Esophagus squamous epithelium (tissue), 5 donors: ENCODE results near the gene NCEH1. TPM values are rescaled to one million over a fixed set of nuclear protein-coding genes. Genes with fewer than 3 reads are reported as not detected.

Source experiments
- DNase-seq: peaks from one replicate; lab custom pipeline; 2025; lab: John Stamatoyannopoulos, UW
- H3K27ac ChIP-seq, 4 donors: fragments of 200-600 bp; sonication (generic); one replicate each; pipeline ENCODE4 v1.5.1; 2016 to 2019; ENCODE audit warnings: mild to moderate bottlenecking in 1 of 4
- H3K27me3 ChIP-seq, 4 donors: fragments of 200-600 bp; sonication (generic); 1 replicate in 3 of 4; 2 replicates in 1 of 4; pipeline versions ENCODE4 v1.5.1 to v1.6.0; 2017 to 2021; ENCODE audit warnings: antibody characterized with exemption in 1 of 4
- H3K36me3 ChIP-seq, 3 donors: fragments of 200-600 bp; sonication (generic); one replicate each; pipeline ENCODE4 v1.5.1; 2016 to 2019
- H3K4me1 ChIP-seq, 3 donors: fragments of 200-600 bp; sonication (generic); one replicate each; pipeline ENCODE4 v1.5.1; 2017 to 2019
- H3K4me3 ChIP-seq, 4 donors: fragments of 200-600 bp; sonication (generic); 1 replicate in 3 of 4; 2 replicates in 1 of 4; pipeline ENCODE4 v1.5.1; 2016 to 2019; ENCODE audit warnings: mild to moderate bottlenecking in 2 of 4, moderate library complexity in 1 of 4
- H3K9me3 ChIP-seq, 3 donors: fragments of 200-600 bp; sonication (generic); one replicate each; pipeline ENCODE4 v1.5.1; 2016 to 2019
- POLR2A ChIP-seq, 4 donors: fragments of 450-650 bp; IDR thresholded peaks; one replicate each; pipeline ENCODE4 v1.6.1; 2017; ENCODE audit warnings: antibody characterized with exemption in 4 of 4, mild to moderate bottlenecking in 4 of 4, moderate library complexity in 3 of 4
- WGBS, 2 donors: methylation state at CpG; one replicate each; pipeline ENCODE4 v1.1.5; 2018; 5-methylcytosine and 5-hydroxymethylcytosine counted together
- intact Hi-C: fragments of 100-400 bp; cut with DNase I; formaldehyde crosslinking; loops from one replicate; pipeline ENCODE4 v1.15.0; 2022
- total RNA-seq, 4 donors: library from RNA; depleted of rRNA; stranded (reverse); fragments of >200 nt; gene quantifications; one replicate each; pipeline ENCODE4 v1.1.0, GENCODE V29; 2016
- TF ChIP-seq, protein P1 (sequence below), 6 experiments: fragments of 450-650 bp in 4 of 6; fragments of 200-600 bp in 2 of 6; sonication (generic) in 2 of 6; IDR thresholded peaks; one replicate each; pipeline ENCODE4 v1.5.1; 2016 to 2019; ENCODE audit warnings: antibody characterized with exemption in 6 of 6, mild to moderate bottlenecking in 4 of 6, moderate library complexity in 4 of 6
- donor health status: DM: yes; HTN: yes; CAD: no.

Gene NCEH1
- total RNA-seq, 4 donors from 2014 or later: 2.2 to 9.1 (median 5.0) TPM

DNA sequence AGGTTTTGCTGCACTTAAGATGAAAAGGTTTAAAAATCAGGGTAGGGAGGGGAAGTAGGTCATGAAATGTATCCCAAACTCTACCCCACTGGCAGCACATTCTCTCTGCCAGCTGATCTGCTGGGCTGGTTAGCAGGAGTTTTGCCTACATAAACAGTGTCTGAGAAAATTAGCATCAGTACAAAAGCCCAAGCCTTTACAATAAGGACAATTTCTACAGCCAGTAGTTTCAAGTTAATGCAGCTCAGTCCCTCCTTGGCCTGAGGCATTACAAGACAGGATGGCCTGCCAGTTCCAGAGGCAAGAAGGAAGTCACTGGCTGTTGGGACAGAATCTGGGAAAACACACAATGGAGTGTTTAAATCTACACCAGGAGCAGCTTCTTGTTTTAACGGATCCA, 32.8 kb downstream of the NCEH1 start:
- Histone ChIP-seq H3K4me3 (no peak overlapping the region), H3K36me3 (no peaks in the 10 kb centered on the region), H3K27me3 (no peaks in the 10 kb centered on the region), H3K27ac (peak overlapping the region; percentile 23 to 60 (median 49)), H3K9me3 (no peaks in the 10 kb centered on the region), H3K4me1 (peaks cover 14 to 65% (median 23%) of the 10 kb centered on the region in 3 donors)
- no peak for DNase-seq
- intact Hi-C loops: loop anchor here (5.0 kb wide), 1 partner anchor 69 kb away; no protein-coding TSS in a partner anchor
- WGBS, 2 donors: 14 to 21% methylated on average over 1 of the region's 1 CpG
- TF ChIP-seq, protein P1, sequence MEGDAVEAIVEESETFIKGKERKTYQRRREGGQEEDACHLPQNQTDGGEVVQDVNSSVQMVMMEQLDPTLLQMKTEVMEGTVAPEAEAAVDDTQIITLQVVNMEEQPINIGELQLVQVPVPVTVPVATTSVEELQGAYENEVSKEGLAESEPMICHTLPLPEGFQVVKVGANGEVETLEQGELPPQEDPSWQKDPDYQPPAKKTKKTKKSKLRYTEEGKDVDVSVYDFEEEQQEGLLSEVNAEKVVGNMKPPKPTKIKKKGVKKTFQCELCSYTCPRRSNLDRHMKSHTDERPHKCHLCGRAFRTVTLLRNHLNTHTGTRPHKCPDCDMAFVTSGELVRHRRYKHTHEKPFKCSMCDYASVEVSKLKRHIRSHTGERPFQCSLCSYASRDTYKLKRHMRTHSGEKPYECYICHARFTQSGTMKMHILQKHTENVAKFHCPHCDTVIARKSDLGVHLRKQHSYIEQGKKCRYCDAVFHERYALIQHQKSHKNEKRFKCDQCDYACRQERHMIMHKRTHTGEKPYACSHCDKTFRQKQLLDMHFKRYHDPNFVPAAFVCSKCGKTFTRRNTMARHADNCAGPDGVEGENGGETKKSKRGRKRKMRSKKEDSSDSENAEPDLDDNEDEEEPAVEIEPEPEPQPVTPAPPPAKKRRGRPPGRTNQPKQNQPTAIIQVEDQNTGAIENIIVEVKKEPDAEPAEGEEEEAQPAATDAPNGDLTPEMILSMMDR (IDR thresholded peaks at IDR 0.05): no peak
- no peak for TF ChIP-seq POLR2A (IDR thresholded peaks at IDR 0.05)

DNA sequence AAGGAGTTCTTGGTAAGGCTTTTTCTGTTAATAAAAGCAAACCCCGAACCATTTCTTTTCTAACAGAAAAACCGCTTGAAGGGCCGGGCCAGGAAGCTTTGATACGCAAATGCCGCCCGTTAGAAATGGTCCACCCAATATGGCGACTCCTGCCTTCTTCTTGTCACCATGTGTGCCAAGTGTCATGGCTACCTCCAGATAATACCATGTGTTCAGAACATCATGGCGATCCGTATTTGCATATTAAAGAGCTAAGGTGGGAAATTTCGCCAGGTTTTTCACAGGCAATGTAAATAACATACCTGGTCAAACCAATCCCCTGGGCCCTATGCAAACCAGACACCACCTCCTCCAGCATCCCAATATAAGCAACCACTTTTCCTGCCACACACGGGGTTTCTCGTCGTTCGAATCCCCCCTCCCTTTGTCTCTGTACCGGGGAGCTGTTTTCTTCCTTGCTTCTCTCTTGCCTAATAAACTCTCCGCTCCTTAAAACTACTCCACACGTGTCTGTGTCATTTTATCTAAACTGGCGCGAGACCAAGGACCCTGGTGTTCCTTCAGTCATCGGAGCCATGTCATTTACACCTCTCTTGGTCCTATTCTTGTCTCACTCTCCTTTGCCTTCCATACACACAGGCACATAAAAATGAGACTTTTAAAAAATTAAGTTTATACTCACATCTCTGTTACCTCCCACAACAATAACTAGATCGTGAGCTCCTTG, 34.5 kb downstream of the NCEH1 start:
- 81 to 85% methylated on average over 21 of the region's 21 CpGs for WGBS, 2 donors
- Histone ChIP-seq H3K4me1 (peaks cover 14 to 61% (median 23%) of the 10 kb centered on the region in 3 donors), H3K9me3 (no peaks in the 10 kb centered on the region), H3K4me3 (no peak overlapping the region), H3K27me3 (no peaks in the 10 kb centered on the region), H3K36me3 (no peaks in the 10 kb centered on the region), H3K27ac (peak overlapping the region in 3 of 4 donors; percentile 23 to 60 (median 51))
- TF ChIP-seq, protein P1 (IDR thresholded peaks at IDR 0.05): no peak
- TF ChIP-seq POLR2A (IDR thresholded peaks at IDR 0.05): no peak
- intact Hi-C loops: loop anchor here (5.0 kb wide), 1 partner anchor 71 kb away; no protein-coding TSS in a partner anchor
- DNase-seq: no peak

DNA sequence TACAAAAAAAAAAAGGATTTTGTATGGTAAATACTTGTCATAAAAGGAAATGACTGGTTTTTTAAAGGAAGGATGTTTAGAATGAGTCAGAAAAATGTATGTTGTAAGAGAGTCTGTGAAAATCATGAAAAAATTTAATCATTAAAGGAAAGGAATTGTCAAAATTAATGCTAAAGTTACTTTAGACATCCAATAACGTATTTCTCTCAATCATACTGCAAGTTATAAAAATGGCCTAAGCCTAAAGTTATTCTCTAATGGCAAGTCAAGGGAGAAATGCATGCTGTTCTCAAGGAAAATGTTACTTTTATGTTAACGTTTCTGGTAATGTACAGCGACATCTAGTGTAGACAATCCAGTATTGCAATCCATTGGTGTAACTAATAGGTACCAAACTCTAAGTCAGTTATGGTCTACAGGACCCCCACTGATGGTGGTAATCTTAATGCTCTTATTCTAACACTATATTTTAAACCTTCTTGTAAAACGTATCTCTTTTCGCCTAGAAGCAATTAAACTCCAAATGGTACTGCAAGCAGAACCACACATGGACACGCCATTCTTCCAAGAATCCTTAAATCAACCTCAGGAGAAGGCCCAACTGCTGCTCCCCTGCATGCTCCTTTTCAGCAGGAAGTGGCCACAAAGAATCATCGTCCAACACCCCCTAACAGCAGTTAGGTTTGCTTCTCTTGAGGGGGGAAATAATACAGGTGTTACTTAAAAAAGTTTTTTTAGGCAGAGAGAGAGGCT, 35.2 kb downstream of the NCEH1 start:
- no peaks in the 10 kb centered on the region for H3K9me3 ChIP-seq
- H3K4me3 ChIP-seq: no peak overlapping the region
- peaks cover 14 to 57% (median 22%) of the 10 kb centered on the region in 3 donors for H3K4me1 ChIP-seq
- intact Hi-C loops: loop anchor here (5.0 kb wide), 1 partner anchor 72 kb away; no protein-coding TSS in a partner anchor
- H3K27me3 ChIP-seq: no peaks in the 10 kb centered on the region
- DNase-seq: no peak
- TF ChIP-seq POLR2A (IDR thresholded peaks at IDR 0.05): no peak
- TF ChIP-seq, protein P1 (IDR thresholded peaks at IDR 0.05): peak; percentile 48 to 79 (median 74)
- WGBS, 2 donors: 48 to 49% methylated on average over 7 of the region's 7 CpGs
- no peaks in the 10 kb centered on the region for H3K36me3 ChIP-seq
- no peak overlapping the region for H3K27ac ChIP-seq

DNA sequence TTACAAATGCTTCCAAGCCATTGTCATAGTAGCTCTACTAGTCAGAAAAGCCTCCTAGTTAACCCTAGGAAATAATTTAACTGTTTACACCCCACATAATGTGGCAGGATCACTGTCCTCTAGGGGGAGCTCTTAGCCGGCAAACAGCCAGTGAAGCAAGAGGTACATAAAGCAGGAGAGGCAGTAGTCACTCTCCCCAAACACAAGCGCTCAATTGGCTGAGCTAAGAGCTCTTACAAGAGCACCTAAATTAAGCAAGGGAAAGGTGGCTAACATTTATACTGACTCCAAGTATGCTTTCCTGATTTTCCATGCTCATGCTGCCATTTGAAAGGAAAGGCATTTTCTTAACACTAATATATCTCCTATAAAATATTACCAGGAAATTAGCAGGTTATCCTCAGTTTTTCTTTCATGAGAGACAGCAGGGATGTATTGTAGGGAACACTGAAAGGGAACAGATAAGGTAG, 37.6 kb downstream of the NCEH1 start:
- DNase-seq: no peak

More for the DNA sequence above, 37.6 kb downstream of the NCEH1 start:
- WGBS, 2 donors: 9 to 19% methylated on average over 2 of the region's 2 CpGs
- Histone ChIP-seq H3K36me3 (no peaks in the 10 kb centered on the region), H3K4me3 (no peak overlapping the region), H3K27me3 (no peaks in the 10 kb centered on the region), H3K4me1 (peaks cover 14 to 46% (median 17%) of the 10 kb centered on the region in 3 donors), H3K9me3 (no peaks in the 10 kb centered on the region), H3K27ac (no peak overlapping the region)
- intact Hi-C loops: loop anchor here (5.0 kb wide), 1 partner anchor 39 kb away; the partner anchor contains the start of gene NCEH1
- TF ChIP-seq, protein P1 (IDR thresholded peaks at IDR 0.05): peak; percentile 67 to 91 (median 72)
- TF ChIP-seq POLR2A (IDR thresholded peaks at IDR 0.05): no peak
